Measurements from ENCODE around the gene PGM3. TPM values are rescaled to one million over a fixed set of nuclear protein-coding genes. Genes with fewer than 3 reads are reported as not detected.

PGM3 gene
- total and polyA plus RNA-seq, 2 donors (not counting 1 experiment from before 2014, with no cell fraction given): 6.9 to 24.5 TPM

DNA sequence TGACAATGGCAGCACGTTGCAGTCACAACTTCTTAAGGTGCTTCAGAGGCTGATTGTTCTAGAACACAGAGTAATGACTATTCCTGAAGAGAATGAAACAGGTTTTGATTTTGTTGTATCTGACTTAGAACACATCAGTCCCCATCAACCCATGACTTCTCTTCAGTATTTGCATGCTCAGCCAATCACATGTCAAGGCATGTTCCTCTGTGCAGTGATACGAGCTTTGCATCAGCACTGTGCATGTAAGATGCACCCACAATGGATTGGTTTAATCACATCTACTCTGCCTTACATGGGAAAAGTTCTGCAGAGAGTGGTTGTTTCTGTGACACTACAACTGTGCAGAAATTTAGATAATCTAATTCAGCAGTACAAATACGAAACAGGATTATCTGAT is 54.3 kb downstream of the PGM3 start:
- intact Hi-C loops (cut with micrococcal nuclease): no loop called here
- CTCF ChIA-PET: no interaction called here
- H3K27ac Mint-ChIP-seq: no peak overlapping the region

DNA sequence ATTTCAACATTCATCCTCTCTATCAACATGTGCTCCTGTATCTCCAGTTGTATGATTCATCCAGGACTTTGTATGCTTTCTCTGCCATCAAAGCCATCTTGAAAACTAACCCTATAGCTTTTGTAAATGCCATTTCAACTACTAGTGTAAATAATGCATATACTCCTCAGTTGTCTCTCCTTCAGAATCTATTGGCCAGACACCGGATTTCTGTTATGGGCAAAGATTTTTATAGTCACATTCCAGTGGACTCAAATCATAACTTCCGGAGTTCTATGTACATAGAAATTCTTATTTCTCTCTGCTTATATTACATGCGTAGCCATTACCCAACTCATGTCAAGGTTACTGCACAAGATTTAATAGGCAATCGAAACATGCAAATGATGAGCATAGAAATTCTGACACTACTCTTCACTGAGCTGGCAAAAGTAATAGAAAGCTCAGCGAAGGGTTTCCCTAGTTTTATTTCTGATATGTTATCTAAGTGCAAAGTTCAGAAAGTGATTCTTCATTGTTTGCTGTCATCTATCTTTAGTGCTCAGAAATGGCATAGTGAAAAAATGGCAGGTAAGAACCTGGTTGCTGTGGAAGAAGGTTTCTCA is 54.8 kb downstream of the PGM3 start:
- no peak overlapping the region for H3K27ac Mint-ChIP-seq
- no peaks in the 10 kb centered on the region for H3K27me3 Mint-ChIP-seq
- H3K4me2 ChIP-seq (replicated peaks; ENCODE audit: low read depth, low read length, poor library complexity, severe bottlenecking): no peak overlapping the region
- ATAC-seq (ENCODE audit: low read depth) (no peak), DNase-seq (no peak)
- no peaks in the 10 kb centered on the region for H3K27me3 ChIP-seq (replicated peaks in 1 of 4; ENCODE audit: control extremely low read depth in 1 of 4, control insufficient read depth in 3 of 4, insufficient read depth in 4 of 4, low read length in 3 of 4)
- no peaks in the 10 kb centered on the region for H4K20me1 ChIP-seq (ENCODE audit: control insufficient read depth, insufficient read depth, low read length, poor library complexity, severe bottlenecking)
- H2AFZ ChIP-seq (ENCODE audit: insufficient read depth, low read depth, low read length, poor library complexity, severe bottlenecking): no peak overlapping the region
- H3K9me3 Mint-ChIP-seq (ENCODE audit: insufficient read depth): no peaks in the 10 kb centered on the region
- no peaks in the 10 kb centered on the region for H3K4me1 ChIP-seq (ENCODE audit: control insufficient read depth in 2 of 2, insufficient read depth in 2 of 2, low read length in 2 of 2)
- no peak for TF ChIP-seq EZH2 (IDR thresholded peaks at IDR 0.05; ENCODE audit: borderline replicate concordance, insufficient read depth, low read depth, low read length, poor library complexity, severe bottlenecking)
- TF ChIP-seq CTCF (IDR thresholded peaks at IDR 0.05): no peak
- CTCF ChIA-PET: interaction anchor here (1.1 kb wide), 1 partner anchor 71 kb away, joined by 3 read pairs; the partner anchor contains the start of gene DOP1A
- no peak overlapping the region for H3K4me3 ChIP-seq (ENCODE audit: control extremely low read depth in 1 of 5, extremely low read depth in 1 of 5, insufficient read depth in 1 of 5, low read depth in 2 of 5, low read length in 4 of 5)
- no peaks in the 10 kb centered on the region for H3K9me3 ChIP-seq (ENCODE audit: control extremely low read depth in 1 of 3, control insufficient read depth in 2 of 3, insufficient read depth in 1 of 3, low read length in 2 of 3)
- 100% methylated on average over 5 of the region's 5 CpGs for WGBS (ENCODE audit: insufficient coverage)
- H3K9ac ChIP-seq (ENCODE audit: low read length): no peak overlapping the region
- H3K27ac ChIP-seq (ENCODE audit: low read length in 2 of 2): no peak overlapping the region
- H3K36me3 ChIP-seq (replicated peaks in 1 of 2; ENCODE audit: control extremely low read depth in 1 of 2, control insufficient read depth in 1 of 2, extremely low read depth in 1 of 2, insufficient read depth in 2 of 2, low read length in 1 of 2): peaks cover 17 to 32% of the 10 kb centered on the region in 2 experiments
- no peaks in the 10 kb centered on the region for H3K79me2 ChIP-seq (ENCODE audit: control insufficient read depth, insufficient read depth, low read length)
- no peaks in the 10 kb centered on the region for H3K4me1 Mint-ChIP-seq
- POLR2A ChIA-PET: no interaction called here
- intact Hi-C loops (cut with micrococcal nuclease): no loop called here
- H3K4me3 Mint-ChIP-seq: no peak overlapping the region

More for the DNA sequence above, 54.3 kb downstream of the PGM3 start:
- H3K79me2 ChIP-seq (ENCODE audit: control insufficient read depth, insufficient read depth, low read length): no peaks in the 10 kb centered on the region
- Mint-ChIP-seq H3K9me3 (ENCODE audit: insufficient read depth) (no peaks in the 10 kb centered on the region), H3K4me3 (no peak overlapping the region), H3K4me1 (no peaks in the 10 kb centered on the region), H3K27me3 (no peaks in the 10 kb centered on the region)
- POLR2A ChIA-PET: no interaction called here
- H3K27me3 ChIP-seq (replicated peaks in 1 of 4; ENCODE audit: control extremely low read depth in 1 of 4, control insufficient read depth in 3 of 4, insufficient read depth in 4 of 4, low read length in 3 of 4): no peaks in the 10 kb centered on the region
- no peak for ATAC-seq (ENCODE audit: low read depth)
- peaks cover 18 to 33% of the 10 kb centered on the region in 2 experiments for H3K36me3 ChIP-seq (replicated peaks in 1 of 2; ENCODE audit: control extremely low read depth in 1 of 2, control insufficient read depth in 1 of 2, extremely low read depth in 1 of 2, insufficient read depth in 2 of 2, low read length in 1 of 2)
- no peaks in the 10 kb centered on the region for H4K20me1 ChIP-seq (ENCODE audit: control insufficient read depth, insufficient read depth, low read length, poor library complexity, severe bottlenecking)
- no peak overlapping the region for H3K27ac ChIP-seq (ENCODE audit: low read length in 2 of 2)
- H3K4me1 ChIP-seq (ENCODE audit: control insufficient read depth in 2 of 2, insufficient read depth in 2 of 2, low read length in 2 of 2): no peaks in the 10 kb centered on the region
- H3K4me2 ChIP-seq (replicated peaks; ENCODE audit: low read depth, low read length, poor library complexity, severe bottlenecking): no peak overlapping the region
- WGBS (ENCODE audit: insufficient coverage): 80% methylated on average over 1 of the region's 3 CpGs
- H2AFZ ChIP-seq (ENCODE audit: insufficient read depth, low read depth, low read length, poor library complexity, severe bottlenecking): no peak overlapping the region
- TF ChIP-seq CTCF (IDR thresholded peaks at IDR 0.05): no peak
- TF ChIP-seq EZH2 (IDR thresholded peaks at IDR 0.05; ENCODE audit: borderline replicate concordance, insufficient read depth, low read depth, low read length, poor library complexity, severe bottlenecking): no peak
- no peak overlapping the region for H3K9ac ChIP-seq (ENCODE audit: low read length)
- no peak for DNase-seq
- H3K9me3 ChIP-seq (ENCODE audit: control extremely low read depth in 1 of 3, control insufficient read depth in 2 of 3, insufficient read depth in 1 of 3, low read length in 2 of 3): no peaks in the 10 kb centered on the region
- H3K4me3 ChIP-seq (ENCODE audit: control extremely low read depth in 1 of 5, extremely low read depth in 1 of 5, insufficient read depth in 1 of 5, low read depth in 2 of 5, low read length in 4 of 5): no peak overlapping the region
